GM12878 (cell line): ENCODE data around the gene WDR93. TPM values are rescaled to one million over a fixed set of nuclear protein-coding genes. Genes with fewer than 3 reads are reported as not detected.

Experiments used
- ATAC-seq: fragments of 200-7000 bp; cut with Tn5 transposase; 3 replicates; pipeline ENCODE4 v1.9.1; 2020; ENCODE audit warnings: mild to moderate bottlenecking, moderate library complexity
- BruUV-seq: library from RNA; stranded (reverse); fragments of 400-500 nt; replicated peaks from 2 replicates; lab custom pipeline; 2021; lab: Mats Ljungman, UMichigan
- CTCF ChIA-PET: fragments of 300-600 bp; sonication (Branson Sonifier 250); formaldehyde crosslinking; extraction: SDS; loops from one replicate; lab custom pipeline; 2021; ENCODE audit warnings: inconsistent platforms; lab: Yijun Ruan, JAX
- POLR2A ChIA-PET: fragments of 350-600 bp; formaldehyde crosslinking; extraction: SDS; loops from one replicate; lab custom pipeline; 2021; ENCODE audit warnings: inconsistent platforms; lab: Charles Lee
- RAD21 ChIA-PET: fragments of 300-600 bp; sonication (Branson Sonifier 250); formaldehyde crosslinking; loops from one replicate; lab custom pipeline; 2023; ENCODE audit warnings: antibody characterized with exemption; ENCODE audit not compliant: unreplicated experiment; lab: Charles Lee
- SMC1A ChIA-PET: fragments of 300-600 bp; sonication (Branson Sonifier 250); formaldehyde crosslinking; loops from one replicate; lab custom pipeline; 2023; ENCODE audit not compliant: unreplicated experiment, uncharacterized antibody; lab: Charles Lee
- DNase-seq: peaks from one replicate; pipeline ENCODE4 v3.0.0-alpha.2; 2011; ENCODE audit warnings: low read depth, low spot score
- FAIRE-seq: peaks from 3 replicates; lab custom pipeline; 2011; peaks lifted over from hg19 to GRCh38; lab: Jason Lieb, UNC
- H2AFZ ChIP-seq: 2 replicates; pipeline ENCODE4 v1.6.0; 2011; ENCODE audit warnings: low read depth, low read length, control low read depth; ENCODE audit not compliant: control insufficient read depth
- H3K27ac ChIP-seq: 2 replicates; pipeline ENCODE4 v1.5.1; 2011; ENCODE audit warnings: control low read depth; ENCODE audit not compliant: control insufficient read depth, insufficient read depth
- H3K27me3 ChIP-seq, 2 experiments: replicated peaks in 1 of 2; 2 replicates each; pipeline versions ENCODE4 v1.6.0 to v1.6.1; 2011; ENCODE audit warnings: low read length in 1 of 2; ENCODE audit not compliant: control insufficient read depth in 2 of 2, insufficient read depth in 2 of 2
- H3K36me3 ChIP-seq, 2 experiments: 2 replicates each; pipeline ENCODE4 v1.5.1; 2011; ENCODE audit warnings: low read length in 1 of 2; ENCODE audit not compliant: control insufficient read depth in 2 of 2, insufficient read depth in 2 of 2
- H3K4me1 ChIP-seq: 2 replicates; pipeline ENCODE4 v1.6.1; 2011; ENCODE audit warnings: mild to moderate bottlenecking, low read length, moderate library complexity, mixed read lengths; ENCODE audit not compliant: control insufficient read depth, insufficient read depth
- H3K4me2 ChIP-seq: 2 replicates; pipeline ENCODE4 v1.6.0; 2011; ENCODE audit warnings: control low read depth; ENCODE audit not compliant: control insufficient read depth, insufficient read depth
- H3K4me3 ChIP-seq: fragments of 200-600 bp; sonication (generic); 2 replicates; pipeline ENCODE4 v1.5.1; 2016
- H3K79me2 ChIP-seq: 2 replicates; pipeline ENCODE4 v1.6.0; 2011; ENCODE audit warnings: low read length; ENCODE audit not compliant: control insufficient read depth, insufficient read depth
- H3K9ac ChIP-seq: 2 replicates; pipeline ENCODE4 v1.8.0; 2011; ENCODE audit warnings: low read length, control low read depth, mixed read lengths; ENCODE audit not compliant: control insufficient read depth, insufficient read depth
- H3K9me3 ChIP-seq: replicated peaks from 3 replicates; pipeline ENCODE4 v1.5.1; 2011; ENCODE audit warnings: mild to moderate bottlenecking, low read length; ENCODE audit not compliant: control insufficient read depth, insufficient read depth
- H4K20me1 ChIP-seq: 2 replicates; pipeline ENCODE4 v1.6.0; 2011; ENCODE audit not compliant: control insufficient read depth, insufficient read depth
- ZBTB11 ChIP-seq: fragments of 450-650 bp; formaldehyde crosslinking; IDR thresholded peaks from 2 replicates; pipeline ENCODE4 v1.5.0; 2022; ENCODE audit warnings: mild to moderate bottlenecking, missing genetic modification characterization
- ZBTB40 ChIP-seq: fragments of 450-650 bp; IDR thresholded peaks from 2 replicates; pipeline ENCODE4 v1.6.1; 2016; ENCODE audit warnings: mild to moderate bottlenecking, moderate library complexity, borderline replicate concordance
- WGBS: methylation state at CpG from one replicate; pipeline ENCODE4 v1.1.6; 2016; ENCODE audit warnings: low lambda C conversion rate; ENCODE audit not compliant: insufficient replicate concordance, insufficient coverage; ENCODE audit errors: missing lambda C conversion rate; 5-methylcytosine and 5-hydroxymethylcytosine counted together
- in situ Hi-C: fragments of 300-500 bp; cut with MboI; formaldehyde crosslinking; loops from 9 replicates; pipeline ENCODE4 v1.14.3; 2018; ENCODE audit warnings: mixed read lengths
- intact Hi-C: fragments of 100-400 bp; cut with micrococcal nuclease; formaldehyde crosslinking; loops from one replicate; pipeline ENCODE4 v1.14.2; 2022; ENCODE audit not compliant: unreplicated experiment
- polyA plus RNA-seq, 11 experiments: library from polyadenylated mRNA; depleted of rRNA in 4 of 11; unstranded in 6 of 11; stranded (reverse) in 5 of 11; fragments of >200 nt; fragmentation: Nextera tagmentation in 4 of 11; fragmentation: Illumina TruSeq in 1 of 11; extraction: Ambion mirVana in 4 of 11; extraction: Trizol in 1 of 11; gene quantifications; 1 replicate in 1 of 11; 2 replicates in 10 of 11; pipeline versions ENCODE4 v1.2.1 to v1.2.3, GENCODE V29; 2011 to 2016; ENCODE audit warnings: inconsistent platforms in 2 of 11, missing spikeins in 2 of 11, low read depth in 1 of 11
- total RNA-seq, 4 experiments: library from RNA; depleted of rRNA in 3 of 4; stranded (reverse); fragments of >200 nt in 3 of 4; fragmentation: Illumina TruSeq in 1 of 4; extraction: Trizol in 1 of 4; gene quantifications; 2 replicates each; pipeline versions ENCODE4 v1.2.1 to v1.2.3, GENCODE V29; 2013 to 2021

Gene WDR93
- total and polyA plus RNA-seq, 10 of the 15 experiments (the other 5 are each of a cell fraction or from before 2014, with no cell fraction given), result not detected

GRCh38 chr15:89680282-89680873 is 10.2 kb upstream of the WDR93 start (continued):
- no peak for TF ChIP-seq ZBTB40

GRCh38 chr15:89681146-89681545 is 9.5 kb upstream of the WDR93 start:
- ChIA-PET POLR2A (no interaction called here), RAD21 (no interaction called here), CTCF (interaction anchor here (1.1 kb wide), 1 partner anchor 8 kb away, joined by 3 read pairs; no protein-coding TSS in a partner anchor), SMC1A (no interaction called here)
- DNase-seq (no peak), FAIRE-seq (no peak), ATAC-seq (no peak)
- H3K4me3 ChIP-seq, result no peak overlapping the region
- intact Hi-C loops (no loop called here), in situ Hi-C loops (no loop called here)
- no peaks in the 10 kb centered on the region for H3K79me2 ChIP-seq
- H4K20me1 ChIP-seq, result no peaks in the 10 kb centered on the region
- no peaks in the 10 kb centered on the region for H3K36me3 ChIP-seq
- H3K4me1 ChIP-seq, result no peaks in the 10 kb centered on the region
- H2AFZ ChIP-seq, result no peak overlapping the region
- no peak overlapping the region for H3K27ac ChIP-seq
- no peak overlapping the region for H3K9ac ChIP-seq
- no TSS peak for BruUV-seq
- no peak overlapping the region for H3K4me2 ChIP-seq
- TF ChIP-seq ZBTB11 (CRISPR knock-in tag), result no peak
- WGBS, result 36% methylated on average over 2 of the region's 2 CpGs
- H3K9me3 ChIP-seq, result no peaks in the 10 kb centered on the region
- H3K27me3 ChIP-seq, result no peaks in the 10 kb centered on the region
